Stimulated activated CD8-positive, alpha-beta memory T cell treated with anti-CD3 and anti-CD28 coated beads, Interleukin-12 subunit alpha, Interleukin-12 subunit beta, amount 100 ng/mL, for 1 hour (primary cell): ENCODE data around the gene NUTF2.
"Not testable (repeated sequence)": the region's sequence is repeated elsewhere in the genome, so short reads cannot be mapped to it uniquely, and the experiment has no call there.

Experiments used
- DNase-seq: peaks from one replicate; pipeline ENCODE4 v3.0.0-alpha.2; 2020; ENCODE audit warnings: low read depth

The NUTF2 gene

GRCh38 chr16:67885545-67885944 lies 38.8 kb downstream of the NUTF2 start:
- no peak for DNase-seq

- no peak for DNase-seq
These were observed 39.2 kb downstream of the NUTF2 start for GRCh38 chr16:67885976-67886375.

- no peak for DNase-seq
These were observed 39.7 kb downstream of the NUTF2 start for GRCh38 chr16:67886387-67886786.

- no peak for DNase-seq
These were observed 41.6 kb downstream of the NUTF2 start for GRCh38 chr16:67888331-67888730.

- no peak for DNase-seq
These were observed 45.6 kb downstream of the NUTF2 start for GRCh38 chr16:67892375-67892774.

- peak; percentile 89 for DNase-seq
These were observed 46.4 kb downstream of the NUTF2 start, which contains the start of gene PSKH1 for GRCh38 chr16:67892899-67893742. Gene PSKH1 (plus strand): TSS chr16:67893254. CDS start chr16:67908750, 15,496 bp downstream.

GRCh38 chr16:67893743-67894399 lies 47.1 kb downstream of the NUTF2 start:
- DNase-seq, result no peak

GRCh38 chr16:67897231-67897630 lies 50.5 kb downstream of the NUTF2 start:
- no peak for DNase-seq

- no peak for DNase-seq
These were observed 55.0 kb downstream of the NUTF2 start for GRCh38 chr16:67901734-67902133.

GRCh38 chr16:67902831-67903230 lies 56.1 kb downstream of the NUTF2 start:
- no peak for DNase-seq

- no peak for DNase-seq
These were observed 60.9 kb downstream of the NUTF2 start for GRCh38 chr16:67907397-67908180.

GRCh38 chr16:67909056-67909742 lies 62.5 kb downstream of the NUTF2 start:
- no peak for DNase-seq

- no peak for DNase-seq
These were observed 63.4 kb downstream of the NUTF2 start for GRCh38 chr16:67910158-67910557.

GRCh38 chr16:67914758-67915495 lies 68.2 kb downstream of the NUTF2 start:
- no peak for DNase-seq

- DNase-seq, result not testable (repeated sequence)
These were observed 68.7 kb downstream of the NUTF2 start for GRCh38 chr16:67915496-67915769.

GRCh38 chr16:67915831-67916723 lies 69.3 kb downstream of the NUTF2 start:
- no peak for DNase-seq

- no peak for DNase-seq
These were observed 70.6 kb downstream of the NUTF2 start for GRCh38 chr16:67917140-67917851.

- peak; percentile 25 for DNase-seq
These were observed 71.1 kb downstream of the NUTF2 start for GRCh38 chr16:67917852-67918236.

GRCh38 chr16:67919622-67920221 lies 73.0 kb downstream of the NUTF2 start:
- no peak for DNase-seq
